Calu3 (cell line): ENCODE data around the gene ZNF256. TPM values are rescaled to one million over a fixed set of nuclear protein-coding genes. Genes with fewer than 3 reads are reported as not detected.
"Not testable (repeated sequence)": the region's sequence is repeated elsewhere in the genome, so short reads cannot be mapped to it uniquely, and the experiment has no call there.

Experiments used
- BruUV-seq: library from RNA; stranded (reverse); fragments of 400-500 nt; replicated peaks from 2 replicates; lab custom pipeline; 2021; lab: Mats Ljungman, UMichigan
- CTCF ChIA-PET: fragments of 300-600 bp; sonication (Branson Sonifier 250); formaldehyde crosslinking; loops from one replicate; lab custom pipeline; 2022; ENCODE audit warnings: antibody characterized with exemption; lab: Charles Lee
- DNase-seq: peaks from one replicate; pipeline ENCODE4 v3.0.0; 2022
- H3K27ac Mint-ChIP-seq: one replicate; pipeline ENCODE4 v1.8.0; 2022; ENCODE audit warnings: mixed read lengths; ENCODE audit not compliant: unreplicated experiment
- H3K27me3 Mint-ChIP-seq: one replicate; pipeline ENCODE4 v1.8.0; 2022; ENCODE audit warnings: mixed read lengths; ENCODE audit not compliant: unreplicated experiment
- H3K36me3 Mint-ChIP-seq: one replicate; pipeline ENCODE4 v1.8.0; 2022; ENCODE audit warnings: mild to moderate bottlenecking, moderate library complexity, mixed read lengths; ENCODE audit not compliant: insufficient read depth, unreplicated experiment
- H3K4me1 Mint-ChIP-seq: one replicate; pipeline ENCODE4 v1.8.0; 2022; ENCODE audit warnings: mild to moderate bottlenecking, low read depth, mixed read lengths; ENCODE audit not compliant: unreplicated experiment
- H3K4me3 Mint-ChIP-seq: one replicate; pipeline ENCODE4 v1.8.0; 2022; ENCODE audit warnings: mild to moderate bottlenecking, low read depth, moderate library complexity, mixed read lengths; ENCODE audit not compliant: unreplicated experiment
- H3K9me3 Mint-ChIP-seq: one replicate; pipeline ENCODE4 v1.8.0; 2022; ENCODE audit warnings: low read depth, mixed read lengths; ENCODE audit not compliant: unreplicated experiment
- CTCF ChIP-seq: fragments of 200-600 bp; IDR thresholded peaks from one replicate; pipeline ENCODE4 v1.8.0; 2022; ENCODE audit warnings: antibody characterized with exemption; ENCODE audit not compliant: unreplicated experiment
- intact Hi-C: fragments of 100-400 bp; cut with micrococcal nuclease; formaldehyde crosslinking; loops from one replicate; pipeline ENCODE4 v1.10.0; 2022; ENCODE audit not compliant: unreplicated experiment
- total RNA-seq: library from RNA; stranded (reverse); gene quantifications from 2 replicates; pipeline ENCODE4 v1.2.3, GENCODE V29; 2022

Gene ZNF256
- total RNA-seq, 1 experiment from 2014 or later: 7.1 TPM

- intact Hi-C loops: no loop called here
- Mint-ChIP-seq H3K27ac (no peak overlapping the region), H3K27me3 (no peaks in the 10 kb centered on the region), H3K9me3 (peaks cover 26% of the 10 kb centered on the region), H3K36me3 (peaks cover 10% of the 10 kb centered on the region), H3K4me1 (no peaks in the 10 kb centered on the region), H3K4me3 (no peak overlapping the region)
- no peak for TF ChIP-seq CTCF
- no peak for DNase-seq
- BruUV-seq: no TSS peak
- CTCF ChIA-PET: no interaction called here
Observed at GRCh38 chr19:57935731-57936130, 11.8 kb downstream of the ZNF256 start.

- H3K36me3 Mint-ChIP-seq: peaks cover 10% of the 10 kb centered on the region
- H3K27me3 Mint-ChIP-seq: no peaks in the 10 kb centered on the region
- no TSS peak for BruUV-seq
- CTCF ChIA-PET: no interaction called here
- intact Hi-C loops: no loop called here
- H3K4me3 Mint-ChIP-seq: no peak within 1 kb of the TSS
- peaks cover 26% of the 10 kb centered on the region for H3K9me3 Mint-ChIP-seq
- no peak for TF ChIP-seq CTCF
- H3K27ac Mint-ChIP-seq: no peak within 1 kb of the TSS
- H3K4me1 Mint-ChIP-seq: no peaks in the 10 kb centered on the region
- no peak for DNase-seq
Observed at GRCh38 chr19:57934820-57935665, 12.5 kb downstream of the ZNF256 start, which contains the start of gene ZNF418. Gene ZNF418 (minus strand): TSS chr19:57935402. CDS start chr19:57933822, 1,580 bp downstream.

- no peak for DNase-seq
- Mint-ChIP-seq H3K27ac (no peak overlapping the region), H3K9me3 (peaks cover 18% of the 10 kb centered on the region), H3K4me3 (no peak overlapping the region), H3K36me3 (no peaks in the 10 kb centered on the region), H3K4me1 (no peaks in the 10 kb centered on the region), H3K27me3 (no peaks in the 10 kb centered on the region)
- no peak for TF ChIP-seq CTCF
- CTCF ChIA-PET: interaction anchor here (0.6 kb wide), 1 partner anchor 344 kb away, joined by 5 read pairs; no protein-coding TSS in a partner anchor
- intact Hi-C loops: no loop called here
- BruUV-seq: no TSS peak
Observed at GRCh38 chr19:57927587-57927986, 19.9 kb downstream of the ZNF256 start.

- peaks cover 46% of the 10 kb centered on the region for H3K36me3 Mint-ChIP-seq
- peak within 1 kb of the TSS; percentile 93 for H3K4me3 Mint-ChIP-seq
- intact Hi-C loops, H3K27me3 Mint-ChIP-seq: not testable (repeated sequence)
- BruUV-seq: TSS peak; percentile 68
- H3K9me3 Mint-ChIP-seq: peaks cover 36% of the 10 kb centered on the region
- H3K4me1 Mint-ChIP-seq: peaks cover 11% of the 10 kb centered on the region
- peak within 1 kb of the TSS; percentile 82 for H3K27ac Mint-ChIP-seq
- DNase-seq: peak; percentile 85
- CTCF ChIA-PET: interaction anchor here (0.6 to 1.3 kb wide), 4 partner anchors 47 to 603 kb away, joined by 3 read pairs; partner anchors contain the start of genes ZBTB45 and ZNF552
Observed at GRCh38 chr19:57916168-57916995, 31.1 kb downstream of the ZNF256 start, which contains the start of gene ZNF417. Gene ZNF417 (minus strand): TSS chr19:57916592. CDS start chr19:57916411, 181 bp downstream.
